H1 (cell line): Measurements from ENCODE around the gene FIG4. TPM values are rescaled to one million over a fixed set of nuclear protein-coding genes. Genes with fewer than 3 reads are reported as not detected.

Experiments used
- CHD7 ChIP-seq: fragments of 300-600 bp; sonication (generic); IDR thresholded peaks from 2 replicates; pipeline ENCODE4 v1.7.1; 2012; ENCODE audit warnings: low read length, moderate library complexity, mild to moderate bottlenecking, inconsistent platforms; ENCODE audit not compliant: insufficient replicate concordance
- CTBP2 ChIP-seq: IDR thresholded peaks from 2 replicates; pipeline ENCODE4 v1.7.0; 2011; ENCODE audit warnings: borderline replicate concordance, mild to moderate bottlenecking, moderate library complexity, mixed read lengths, low read length; ENCODE audit not compliant: insufficient read depth, insufficient read length
- NANOG ChIP-seq: IDR thresholded peaks from 2 replicates; pipeline ENCODE4 v1.6.1; 2011; ENCODE audit warnings: low read length, low read depth, mild to moderate bottlenecking, inconsistent platforms; ENCODE audit not compliant: insufficient read depth, poor library complexity, severe bottlenecking
- polyA plus RNA-seq, 7 experiments: library from polyadenylated mRNA; depleted of rRNA in 3 of 7; stranded (reverse) in 5 of 7; unstranded in 2 of 7; fragments of >200 nt in 5 of 7; fragments of 200-250 nt in 2 of 7; gene quantifications; 1 replicate in 5 of 7; 2 replicates in 1 of 7; 4 replicates in 1 of 7; pipeline versions ENCODE4 v1.2.1 to v1.2.3, GENCODE V29; 2011 to 2013; ENCODE audit warnings: missing spikeins in 2 of 7, mixed read lengths in 2 of 7
- total RNA-seq: library from RNA; stranded (reverse); fragmentation: NEBNext Ultra II Directional; extraction: Animal tissue kit (Norgen Biotek cat#: 25700); gene quantifications from 2 replicates; pipeline ENCODE4 v1.2.1, GENCODE V29; 2021

FIG4 gene
- total and polyA plus RNA-seq, 2 of the 8 experiments (the other 6 are each of a cell fraction or from before 2014, with no cell fraction given): 11.8 to 21.9 TPM

DNA sequence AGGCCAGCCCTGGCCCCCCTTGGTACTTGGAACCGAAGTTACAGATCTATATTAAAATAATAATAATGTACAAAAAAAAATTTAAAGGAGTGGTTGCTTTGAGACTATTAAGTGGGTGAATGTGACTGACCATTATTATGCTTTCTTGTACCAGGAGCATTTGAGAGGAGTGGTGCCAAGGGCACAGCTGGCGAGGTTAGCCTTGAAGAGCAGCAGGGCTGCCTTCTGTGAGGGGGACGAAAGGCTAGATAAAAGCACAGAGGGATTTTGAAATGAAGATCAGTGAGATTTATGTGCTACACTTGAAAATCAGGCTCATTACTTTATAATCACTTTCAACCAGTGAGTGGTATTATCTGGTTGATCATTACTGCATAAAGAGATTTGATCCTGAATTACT lies 48.6 kb downstream of the FIG4 start (continued):
- TF ChIP-seq CHD7: no peak
- no peak for TF ChIP-seq CTBP2
- TF ChIP-seq NANOG: no peak
